Measurements from ENCODE around the gene ATIC.

GRCh38 chr2:215365184-215365658 lies 53.4 kb downstream of the ATIC start:
- TF ChIP-seq NFATC4 (CRISPR knock-in tag; IDR thresholded peaks at IDR 0.05) (no peak), RELA (CRISPR knock-in tag; IDR thresholded peaks at IDR 0.05; ENCODE audit: borderline replicate concordance) (no peak), PRDM15 (CRISPR knock-in tag; IDR thresholded peaks at IDR 0.05) (no peak), CTCF (IDR thresholded peaks at IDR 0.05) (no peak), GTF2I (CRISPR knock-in tag; conservative IDR thresholded peaks at IDR 0.05) (no peak), STAT6 (CRISPR knock-in tag; conservative IDR thresholded peaks at IDR 0.05; ENCODE audit: low read depth) (no peak), USF2 (CRISPR knock-in tag; IDR thresholded peaks at IDR 0.05) (no peak), SMAD3 (CRISPR knock-in tag; IDR thresholded peaks at IDR 0.05; ENCODE audit: borderline replicate concordance) (no peak), TP53 (CRISPR knock-in tag; IDR thresholded peaks at IDR 0.05) (no peak), TEAD4 (CRISPR knock-in tag; IDR thresholded peaks at IDR 0.05) (no peak), MAX (CRISPR knock-in tag; IDR thresholded peaks at IDR 0.05) (no peak), NFYB (CRISPR knock-in tag; conservative IDR thresholded peaks at IDR 0.05; ENCODE audit: low read depth) (no peak), ELF4 (CRISPR knock-in tag; IDR thresholded peaks at IDR 0.05; ENCODE audit: low read depth) (no peak)
